H1 (cell line): Measurements from ENCODE around the gene RERE. TPM values are rescaled to one million over a fixed set of nuclear protein-coding genes. Genes with fewer than 3 reads are reported as not detected.

Experiments used
- CREB1 ChIP-seq: IDR thresholded peaks from 2 replicates; pipeline ENCODE4 v1.6.1; 2012; ENCODE audit warnings: inconsistent platforms
- HDAC6 ChIP-seq: IDR thresholded peaks from one replicate; pipeline ENCODE4 v1.7.1; 2012; ENCODE audit warnings: low read depth, mild to moderate bottlenecking, inconsistent platforms, low read length, moderate library complexity
- NRF1 ChIP-seq: IDR thresholded peaks from 2 replicates; pipeline ENCODE4 v1.6.1; 2011; ENCODE audit warnings: mild to moderate bottlenecking, low read depth, low read length, improper control_type of control experiment
- POLR2AphosphoS5 ChIP-seq: IDR thresholded peaks from 2 replicates; pipeline ENCODE4 v1.6.1; 2011; ENCODE audit warnings: low read depth, low read length
- polyA plus RNA-seq, 7 experiments: library from polyadenylated mRNA; depleted of rRNA in 3 of 7; stranded (reverse) in 5 of 7; unstranded in 2 of 7; fragments of >200 nt in 5 of 7; fragments of 200-250 nt in 2 of 7; gene quantifications; 1 replicate in 5 of 7; 2 replicates in 1 of 7; 4 replicates in 1 of 7; pipeline versions ENCODE4 v1.2.1 to v1.2.3, GENCODE V29; 2011 to 2013; ENCODE audit warnings: missing spikeins in 2 of 7, mixed read lengths in 2 of 7
- total RNA-seq: library from RNA; stranded (reverse); fragmentation: NEBNext Ultra II Directional; extraction: Animal tissue kit (Norgen Biotek cat#: 25700); gene quantifications from 2 replicates; pipeline ENCODE4 v1.2.1, GENCODE V29; 2021
- TF ChIP-seq, protein P1 (sequence below): fragments of 300-600 bp; sonication (generic); IDR thresholded peaks from 2 replicates; pipeline ENCODE4 v1.7.1; 2012; ENCODE audit warnings: low read length, moderate library complexity, mild to moderate bottlenecking, inconsistent platforms; ENCODE audit not compliant: insufficient replicate concordance
- TF ChIP-seq, protein P2 (sequence below): IDR thresholded peaks from 2 replicates; pipeline ENCODE4 v1.6.1; 2012; ENCODE audit warnings: inconsistent platforms
- TF ChIP-seq, protein P3 (sequence below): IDR thresholded peaks from 2 replicates; pipeline ENCODE4 v1.6.1; 2011; ENCODE audit warnings: low read length, improper control_type of control experiment

RERE gene
- total and polyA plus RNA-seq, 2 of the 8 experiments (the other 6 are each of a cell fraction or from before 2014, with no cell fraction given) = 15.3 to 142 TPM

DNA sequence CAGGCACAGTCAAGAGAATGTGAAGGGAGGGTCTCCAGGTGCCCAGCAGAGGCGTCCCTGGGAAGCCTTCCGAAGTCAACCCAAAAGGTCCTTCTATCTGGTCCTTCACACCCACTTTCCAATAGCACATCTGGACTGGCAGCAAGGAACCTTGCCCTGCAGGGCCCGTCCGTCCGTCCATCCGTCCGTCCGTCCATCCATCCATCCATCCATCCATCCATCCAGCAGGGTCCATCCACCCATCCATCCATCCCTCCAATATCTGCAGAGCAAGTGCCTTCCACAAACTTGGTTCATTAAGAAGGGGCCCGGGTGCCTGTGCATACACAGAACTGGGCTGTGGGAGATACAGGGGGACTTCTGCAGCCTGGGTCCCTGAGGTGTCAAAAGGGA is 468.0 kb downstream of the RERE start (continued):
- TF ChIP-seq, protein P1, sequence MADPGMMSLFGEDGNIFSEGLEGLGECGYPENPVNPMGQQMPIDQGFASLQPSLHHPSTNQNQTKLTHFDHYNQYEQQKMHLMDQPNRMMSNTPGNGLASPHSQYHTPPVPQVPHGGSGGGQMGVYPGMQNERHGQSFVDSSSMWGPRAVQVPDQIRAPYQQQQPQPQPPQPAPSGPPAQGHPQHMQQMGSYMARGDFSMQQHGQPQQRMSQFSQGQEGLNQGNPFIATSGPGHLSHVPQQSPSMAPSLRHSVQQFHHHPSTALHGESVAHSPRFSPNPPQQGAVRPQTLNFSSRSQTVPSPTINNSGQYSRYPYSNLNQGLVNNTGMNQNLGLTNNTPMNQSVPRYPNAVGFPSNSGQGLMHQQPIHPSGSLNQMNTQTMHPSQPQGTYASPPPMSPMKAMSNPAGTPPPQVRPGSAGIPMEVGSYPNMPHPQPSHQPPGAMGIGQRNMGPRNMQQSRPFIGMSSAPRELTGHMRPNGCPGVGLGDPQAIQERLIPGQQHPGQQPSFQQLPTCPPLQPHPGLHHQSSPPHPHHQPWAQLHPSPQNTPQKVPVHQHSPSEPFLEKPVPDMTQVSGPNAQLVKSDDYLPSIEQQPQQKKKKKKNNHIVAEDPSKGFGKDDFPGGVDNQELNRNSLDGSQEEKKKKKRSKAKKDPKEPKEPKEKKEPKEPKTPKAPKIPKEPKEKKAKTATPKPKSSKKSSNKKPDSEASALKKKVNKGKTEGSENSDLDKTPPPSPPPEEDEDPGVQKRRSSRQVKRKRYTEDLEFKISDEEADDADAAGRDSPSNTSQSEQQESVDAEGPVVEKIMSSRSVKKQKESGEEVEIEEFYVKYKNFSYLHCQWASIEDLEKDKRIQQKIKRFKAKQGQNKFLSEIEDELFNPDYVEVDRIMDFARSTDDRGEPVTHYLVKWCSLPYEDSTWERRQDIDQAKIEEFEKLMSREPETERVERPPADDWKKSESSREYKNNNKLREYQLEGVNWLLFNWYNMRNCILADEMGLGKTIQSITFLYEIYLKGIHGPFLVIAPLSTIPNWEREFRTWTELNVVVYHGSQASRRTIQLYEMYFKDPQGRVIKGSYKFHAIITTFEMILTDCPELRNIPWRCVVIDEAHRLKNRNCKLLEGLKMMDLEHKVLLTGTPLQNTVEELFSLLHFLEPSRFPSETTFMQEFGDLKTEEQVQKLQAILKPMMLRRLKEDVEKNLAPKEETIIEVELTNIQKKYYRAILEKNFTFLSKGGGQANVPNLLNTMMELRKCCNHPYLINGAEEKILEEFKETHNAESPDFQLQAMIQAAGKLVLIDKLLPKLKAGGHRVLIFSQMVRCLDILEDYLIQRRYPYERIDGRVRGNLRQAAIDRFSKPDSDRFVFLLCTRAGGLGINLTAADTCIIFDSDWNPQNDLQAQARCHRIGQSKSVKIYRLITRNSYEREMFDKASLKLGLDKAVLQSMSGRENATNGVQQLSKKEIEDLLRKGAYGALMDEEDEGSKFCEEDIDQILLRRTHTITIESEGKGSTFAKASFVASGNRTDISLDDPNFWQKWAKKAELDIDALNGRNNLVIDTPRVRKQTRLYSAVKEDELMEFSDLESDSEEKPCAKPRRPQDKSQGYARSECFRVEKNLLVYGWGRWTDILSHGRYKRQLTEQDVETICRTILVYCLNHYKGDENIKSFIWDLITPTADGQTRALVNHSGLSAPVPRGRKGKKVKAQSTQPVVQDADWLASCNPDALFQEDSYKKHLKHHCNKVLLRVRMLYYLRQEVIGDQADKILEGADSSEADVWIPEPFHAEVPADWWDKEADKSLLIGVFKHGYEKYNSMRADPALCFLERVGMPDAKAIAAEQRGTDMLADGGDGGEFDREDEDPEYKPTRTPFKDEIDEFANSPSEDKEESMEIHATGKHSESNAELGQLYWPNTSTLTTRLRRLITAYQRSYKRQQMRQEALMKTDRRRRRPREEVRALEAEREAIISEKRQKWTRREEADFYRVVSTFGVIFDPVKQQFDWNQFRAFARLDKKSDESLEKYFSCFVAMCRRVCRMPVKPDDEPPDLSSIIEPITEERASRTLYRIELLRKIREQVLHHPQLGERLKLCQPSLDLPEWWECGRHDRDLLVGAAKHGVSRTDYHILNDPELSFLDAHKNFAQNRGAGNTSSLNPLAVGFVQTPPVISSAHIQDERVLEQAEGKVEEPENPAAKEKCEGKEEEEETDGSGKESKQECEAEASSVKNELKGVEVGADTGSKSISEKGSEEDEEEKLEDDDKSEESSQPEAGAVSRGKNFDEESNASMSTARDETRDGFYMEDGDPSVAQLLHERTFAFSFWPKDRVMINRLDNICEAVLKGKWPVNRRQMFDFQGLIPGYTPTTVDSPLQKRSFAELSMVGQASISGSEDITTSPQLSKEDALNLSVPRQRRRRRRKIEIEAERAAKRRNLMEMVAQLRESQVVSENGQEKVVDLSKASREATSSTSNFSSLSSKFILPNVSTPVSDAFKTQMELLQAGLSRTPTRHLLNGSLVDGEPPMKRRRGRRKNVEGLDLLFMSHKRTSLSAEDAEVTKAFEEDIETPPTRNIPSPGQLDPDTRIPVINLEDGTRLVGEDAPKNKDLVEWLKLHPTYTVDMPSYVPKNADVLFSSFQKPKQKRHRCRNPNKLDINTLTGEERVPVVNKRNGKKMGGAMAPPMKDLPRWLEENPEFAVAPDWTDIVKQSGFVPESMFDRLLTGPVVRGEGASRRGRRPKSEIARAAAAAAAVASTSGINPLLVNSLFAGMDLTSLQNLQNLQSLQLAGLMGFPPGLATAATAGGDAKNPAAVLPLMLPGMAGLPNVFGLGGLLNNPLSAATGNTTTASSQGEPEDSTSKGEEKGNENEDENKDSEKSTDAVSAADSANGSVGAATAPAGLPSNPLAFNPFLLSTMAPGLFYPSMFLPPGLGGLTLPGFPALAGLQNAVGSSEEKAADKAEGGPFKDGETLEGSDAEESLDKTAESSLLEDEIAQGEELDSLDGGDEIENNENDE = no peak
- TF ChIP-seq NRF1 (no peak), HDAC6 (no peak), POLR2AphosphoS5 (no peak), CREB1 (no peak)
- TF ChIP-seq, protein P2, sequence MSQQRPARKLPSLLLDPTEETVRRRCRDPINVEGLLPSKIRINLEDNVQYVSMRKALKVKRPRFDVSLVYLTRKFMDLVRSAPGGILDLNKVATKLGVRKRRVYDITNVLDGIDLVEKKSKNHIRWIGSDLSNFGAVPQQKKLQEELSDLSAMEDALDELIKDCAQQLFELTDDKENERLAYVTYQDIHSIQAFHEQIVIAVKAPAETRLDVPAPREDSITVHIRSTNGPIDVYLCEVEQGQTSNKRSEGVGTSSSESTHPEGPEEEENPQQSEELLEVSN = no peak
- TF ChIP-seq, protein P3, sequence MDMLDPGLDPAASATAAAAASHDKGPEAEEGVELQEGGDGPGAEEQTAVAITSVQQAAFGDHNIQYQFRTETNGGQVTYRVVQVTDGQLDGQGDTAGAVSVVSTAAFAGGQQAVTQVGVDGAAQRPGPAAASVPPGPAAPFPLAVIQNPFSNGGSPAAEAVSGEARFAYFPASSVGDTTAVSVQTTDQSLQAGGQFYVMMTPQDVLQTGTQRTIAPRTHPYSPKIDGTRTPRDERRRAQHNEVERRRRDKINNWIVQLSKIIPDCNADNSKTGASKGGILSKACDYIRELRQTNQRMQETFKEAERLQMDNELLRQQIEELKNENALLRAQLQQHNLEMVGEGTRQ = no peak
